ENCODE data around the gene HAND2. TPM values are rescaled to one million over a fixed set of nuclear protein-coding genes. Genes with fewer than 3 reads are reported as not detected.
A peak's percentile ranks its signal among the peaks of the same experiment; 100 is the strongest.

HAND2 gene
- not detected for total RNA-seq

DNA sequence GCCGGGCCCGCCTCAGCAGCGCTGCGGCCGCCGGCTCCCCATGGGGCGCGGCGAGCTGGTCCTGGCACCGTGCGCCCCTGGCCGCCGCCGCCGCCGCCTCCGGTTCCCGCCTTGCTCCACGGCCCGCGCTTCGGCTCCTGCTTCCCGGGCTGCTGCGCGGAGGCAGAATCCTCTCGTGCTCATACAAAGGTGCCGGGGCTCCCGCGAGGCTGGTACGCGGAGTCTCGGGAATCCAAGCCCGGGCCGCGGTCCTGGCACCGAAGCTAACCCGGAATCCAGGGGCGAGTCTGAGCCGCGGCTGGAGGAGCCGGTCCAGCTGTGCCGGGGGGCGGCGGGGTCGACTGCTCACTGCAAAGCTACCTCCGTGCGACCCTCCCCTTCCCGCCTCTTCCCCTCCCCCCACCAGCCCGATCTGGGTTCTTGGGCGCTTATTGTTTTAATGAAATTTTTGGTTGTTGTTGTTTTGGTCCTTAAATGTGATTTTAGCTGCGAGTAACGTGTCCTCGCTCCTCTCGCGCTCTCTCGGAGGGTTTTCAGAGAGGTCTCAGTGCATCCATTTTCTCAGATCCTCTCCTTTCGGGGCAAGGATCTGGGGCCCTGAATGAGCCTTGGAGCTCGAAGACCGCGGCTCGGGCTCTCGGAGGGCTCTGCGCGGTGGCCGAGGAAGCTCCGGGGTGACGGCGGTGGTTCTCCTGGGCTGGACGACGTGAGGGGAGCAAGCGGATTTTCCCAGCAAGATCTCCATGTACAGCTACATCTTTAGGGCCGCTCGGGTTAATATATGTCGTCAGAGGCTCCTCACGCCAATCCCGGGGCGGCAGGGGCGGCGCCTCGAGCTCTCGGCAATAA is at the start of gene HAND2:
TSS of gene HAND2 (minus strand) at position 753 of the 849 bp plus-strand sequence. CDS start 940 bp downstream, outside the sequence.
- peak within 1 kb of the TSS; percentile 88 to 89 for H3K4me3 Mint-ChIP-seq

DNA sequence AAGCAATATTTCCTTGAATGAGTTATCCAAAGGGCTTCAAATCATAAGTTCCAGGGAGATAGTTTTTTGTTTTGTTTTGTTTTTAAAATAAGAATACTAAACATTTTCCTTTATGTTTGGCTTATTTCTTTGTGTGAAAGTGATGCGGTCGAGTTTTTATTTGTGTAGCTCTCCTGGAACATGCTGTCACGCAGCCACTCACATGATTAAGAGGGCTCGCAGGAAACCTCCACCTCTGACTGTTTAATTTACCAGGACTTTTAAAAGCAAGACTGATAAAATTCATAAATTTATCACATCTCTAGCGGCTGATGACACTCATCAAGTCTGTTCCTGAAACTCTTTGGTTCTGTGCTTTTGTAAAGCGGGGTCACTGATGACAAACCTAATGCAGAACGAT is 48.9 kb upstream of the HAND2 start:
- Mint-ChIP-seq H3K36me3 (ENCODE audit: insufficient read depth in 2 of 2) (no peaks in the 10 kb centered on the region), H3K27ac (no peak overlapping the region), H3K4me1 (ENCODE audit: low read depth) (no peaks in the 10 kb centered on the region)

More for the DNA sequence above, at the start of gene HAND2:
- no peak for ATAC-seq (replicated peaks in 1 of 2)
- Mint-ChIP-seq H3K27ac (peak within 1 kb of the TSS; percentile 86), H3K9me3 (no peaks in the 10 kb centered on the region), H3K4me1 (ENCODE audit: low read depth) (peaks cover 39% of the 10 kb centered on the region), H3K36me3 (ENCODE audit: insufficient read depth in 2 of 2) (peaks cover 7 to 8% of the 10 kb centered on the region in 2 donors), H3K27me3 (ENCODE audit: low read depth) (peaks cover 94% of the 10 kb centered on the region)
- DNase-seq: no peak

DNA sequence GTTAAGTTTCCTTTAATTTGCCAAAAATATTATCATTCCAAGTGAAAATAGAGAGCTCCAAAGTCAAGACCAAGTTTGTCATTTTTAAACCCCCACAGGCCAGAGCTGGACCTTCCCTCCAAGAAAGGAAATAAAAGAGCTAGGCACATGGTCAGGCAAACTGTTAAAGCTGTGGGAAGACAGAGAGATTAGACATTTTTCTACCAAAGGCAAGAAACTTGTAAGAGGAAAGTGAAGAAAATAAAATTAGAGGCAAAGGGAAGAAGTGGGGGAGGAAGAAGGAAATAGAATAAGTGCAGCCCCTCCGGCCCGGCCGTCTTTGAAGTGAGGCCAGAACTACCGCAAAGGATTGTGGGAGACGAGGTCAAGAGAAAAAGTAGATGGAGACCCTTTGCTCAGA is 47.9 kb upstream of the HAND2 start:
- H3K27me3 Mint-ChIP-seq (ENCODE audit: low read depth): peaks cover 37% of the 10 kb centered on the region
- no peak overlapping the region for H3K27ac Mint-ChIP-seq
- no peaks in the 10 kb centered on the region for H3K36me3 Mint-ChIP-seq (ENCODE audit: insufficient read depth in 2 of 2)
- no peak for DNase-seq
- no peaks in the 10 kb centered on the region for H3K4me1 Mint-ChIP-seq (ENCODE audit: low read depth)
- H3K9me3 Mint-ChIP-seq: no peaks in the 10 kb centered on the region
- H3K4me3 Mint-ChIP-seq: no peak overlapping the region
- ATAC-seq (replicated peaks in 1 of 2): no peak

More for the DNA sequence above, 48.9 kb upstream of the HAND2 start:
- H3K9me3 Mint-ChIP-seq: no peaks in the 10 kb centered on the region
- ATAC-seq (replicated peaks in 1 of 2) (no peak), DNase-seq (no peak)
- H3K27me3 Mint-ChIP-seq (ENCODE audit: low read depth): peaks cover 31% of the 10 kb centered on the region
- no peak overlapping the region for H3K4me3 Mint-ChIP-seq

DNA sequence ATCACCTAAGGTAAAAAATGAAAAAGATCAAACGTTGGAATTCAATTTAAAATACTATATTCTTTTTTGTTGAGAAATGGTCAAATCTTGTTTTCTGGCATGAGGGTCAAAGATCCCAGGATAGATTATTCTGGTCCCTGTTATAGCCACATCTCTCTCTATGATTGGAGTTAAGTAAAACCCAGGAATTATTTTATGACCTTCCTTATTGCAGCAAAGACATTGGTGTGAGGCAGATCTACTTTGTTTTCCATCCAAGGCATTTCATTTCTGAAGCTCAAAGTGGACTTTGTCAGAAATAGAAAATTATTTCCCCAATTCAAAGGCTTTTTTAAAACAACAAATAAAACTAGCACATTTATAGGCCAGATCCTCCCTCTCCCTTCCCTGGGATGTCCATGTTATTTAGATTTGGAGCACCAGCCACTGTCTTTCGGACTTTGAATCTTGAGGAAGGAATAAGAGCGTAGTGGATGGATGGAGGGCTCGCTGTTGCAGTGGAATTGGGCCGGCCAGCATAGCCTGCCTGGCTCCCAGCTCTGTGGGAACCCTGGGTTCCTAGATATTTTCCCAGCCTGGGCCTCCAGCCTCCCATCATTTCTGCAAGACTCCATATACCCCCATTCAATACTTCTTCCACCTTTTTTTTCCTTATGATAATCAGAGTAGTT is 45.6 kb upstream of the HAND2 start:
- H3K27ac Mint-ChIP-seq: no peak overlapping the region
- no peaks in the 10 kb centered on the region for H3K4me1 Mint-ChIP-seq (ENCODE audit: low read depth)
- DNase-seq (no peak), ATAC-seq (replicated peaks in 1 of 2) (no peak)
- H3K36me3 Mint-ChIP-seq (ENCODE audit: insufficient read depth in 2 of 2): no peaks in the 10 kb centered on the region
- H3K27me3 Mint-ChIP-seq (ENCODE audit: low read depth): peaks cover 45% of the 10 kb centered on the region
- no peaks in the 10 kb centered on the region for H3K9me3 Mint-ChIP-seq
- H3K4me3 Mint-ChIP-seq: no peak overlapping the region

DNA sequence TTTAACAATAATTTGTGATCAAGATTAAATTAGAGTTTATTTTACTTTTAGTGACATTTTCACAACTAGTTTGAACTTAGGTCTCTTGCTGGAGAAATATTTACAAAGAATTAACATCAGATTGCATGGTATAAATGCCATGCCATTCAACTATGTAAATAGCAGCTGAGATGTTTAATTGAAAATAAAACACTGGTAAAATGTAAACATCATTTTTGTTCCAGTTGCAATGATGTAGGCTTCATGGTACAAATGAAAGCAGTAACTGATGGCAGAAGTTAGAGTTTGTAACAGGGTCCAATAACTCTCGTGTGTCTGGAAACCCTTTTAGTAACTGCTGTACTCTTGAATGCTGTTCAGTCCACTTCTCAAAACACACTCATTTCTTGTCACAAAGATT is 43.7 kb upstream of the HAND2 start:
- H3K36me3 Mint-ChIP-seq (ENCODE audit: insufficient read depth in 2 of 2): no peaks in the 10 kb centered on the region
- no peak for ATAC-seq (replicated peaks in 1 of 2)
- no peak overlapping the region for H3K27ac Mint-ChIP-seq
- H3K4me1 Mint-ChIP-seq (ENCODE audit: low read depth): no peaks in the 10 kb centered on the region
- no peak overlapping the region for H3K4me3 Mint-ChIP-seq
- peaks cover 42% of the 10 kb centered on the region for H3K27me3 Mint-ChIP-seq (ENCODE audit: low read depth)
- no peaks in the 10 kb centered on the region for H3K9me3 Mint-ChIP-seq
- no peak for DNase-seq

DNA sequence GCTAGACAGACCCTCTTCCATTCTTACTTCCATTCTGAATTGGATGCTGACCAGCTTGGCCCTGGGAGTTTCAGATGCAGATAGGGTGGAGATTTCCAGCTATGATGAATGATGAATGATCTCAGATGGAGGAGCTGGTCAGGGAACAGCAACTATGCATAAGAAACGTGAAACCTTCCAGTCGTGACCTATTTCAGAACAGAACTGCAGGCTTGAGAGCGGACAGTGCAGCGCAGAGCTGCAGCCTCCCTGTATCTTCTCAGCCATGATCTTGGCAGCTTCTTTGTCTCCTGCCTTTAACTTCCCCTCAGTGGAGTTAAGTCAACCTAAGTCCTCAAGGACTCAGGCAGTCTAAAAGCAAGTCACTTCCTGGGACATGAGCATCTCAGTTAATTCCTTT is 43.3 kb upstream of the HAND2 start:
- DNase-seq (no peak), ATAC-seq (replicated peaks in 1 of 2) (no peak)
- Mint-ChIP-seq H3K4me3 (no peak overlapping the region), H3K27ac (no peak overlapping the region), H3K27me3 (ENCODE audit: low read depth) (peaks cover 40% of the 10 kb centered on the region), H3K9me3 (no peaks in the 10 kb centered on the region), H3K36me3 (ENCODE audit: insufficient read depth in 2 of 2) (no peaks in the 10 kb centered on the region), H3K4me1 (ENCODE audit: low read depth) (no peaks in the 10 kb centered on the region)

DNA sequence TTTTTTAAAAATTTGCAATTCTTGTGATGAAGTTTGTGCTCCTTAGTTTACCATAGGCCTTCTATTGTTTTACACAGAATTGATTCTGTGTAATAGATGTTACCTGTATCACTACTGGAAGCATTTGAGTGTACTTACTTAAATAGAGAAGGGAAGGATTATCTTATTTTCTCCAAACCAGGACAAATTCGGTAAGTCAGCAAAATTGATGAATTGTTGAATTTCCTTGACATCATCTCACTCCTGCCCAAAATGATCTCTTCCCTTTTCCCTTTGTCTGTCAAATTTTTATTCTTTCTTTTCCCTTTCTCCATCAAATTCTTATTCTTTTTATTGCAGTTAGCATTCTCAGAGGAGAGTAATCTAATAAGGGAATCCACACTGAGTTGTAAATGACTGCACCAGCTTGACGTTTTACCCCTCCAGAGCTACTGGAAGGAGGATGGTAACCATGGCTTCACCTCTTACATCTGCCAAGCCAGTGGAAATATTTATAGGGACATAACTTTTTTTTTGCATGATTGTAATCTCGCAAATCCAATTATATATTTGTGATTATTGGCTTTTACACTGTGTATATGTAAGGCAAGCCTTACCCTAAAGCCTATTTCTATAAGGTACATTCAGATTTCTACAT is 42.6 kb upstream of the HAND2 start:
- ATAC-seq (replicated peaks in 1 of 2) (no peak), DNase-seq (no peak)
- Mint-ChIP-seq H3K9me3 (no peaks in the 10 kb centered on the region), H3K27me3 (ENCODE audit: low read depth) (peaks cover 34% of the 10 kb centered on the region), H3K36me3 (ENCODE audit: insufficient read depth in 2 of 2) (no peaks in the 10 kb centered on the region), H3K27ac (no peak overlapping the region), H3K4me3 (no peak overlapping the region), H3K4me1 (ENCODE audit: low read depth) (no peaks in the 10 kb centered on the region)

DNA sequence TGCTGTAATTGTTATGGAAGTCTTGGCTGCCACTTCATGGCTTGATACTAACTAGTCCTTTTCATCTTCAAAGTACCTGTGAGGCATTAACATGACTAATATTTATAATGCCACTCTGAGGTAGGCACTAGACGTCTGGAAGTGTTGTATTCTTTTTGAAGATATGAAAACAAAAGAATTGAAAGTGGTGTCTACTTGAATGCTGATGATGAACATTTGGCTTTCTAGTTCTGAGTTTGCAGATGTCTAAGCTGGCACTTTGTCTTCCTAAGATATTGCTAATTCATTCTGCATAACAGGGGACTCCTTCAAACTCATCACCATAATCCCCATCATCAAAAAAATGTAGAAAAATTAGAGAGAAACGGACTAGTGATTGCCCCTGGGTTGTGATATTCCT is 41.6 kb upstream of the HAND2 start:
- Mint-ChIP-seq H3K9me3 (no peaks in the 10 kb centered on the region), H3K4me3 (no peak overlapping the region), H3K4me1 (ENCODE audit: low read depth) (no peaks in the 10 kb centered on the region), H3K36me3 (ENCODE audit: insufficient read depth in 2 of 2) (no peaks in the 10 kb centered on the region), H3K27me3 (ENCODE audit: low read depth) (peaks cover 33% of the 10 kb centered on the region), H3K27ac (no peak overlapping the region)
- DNase-seq (no peak), ATAC-seq (replicated peaks in 1 of 2) (no peak)

DNA sequence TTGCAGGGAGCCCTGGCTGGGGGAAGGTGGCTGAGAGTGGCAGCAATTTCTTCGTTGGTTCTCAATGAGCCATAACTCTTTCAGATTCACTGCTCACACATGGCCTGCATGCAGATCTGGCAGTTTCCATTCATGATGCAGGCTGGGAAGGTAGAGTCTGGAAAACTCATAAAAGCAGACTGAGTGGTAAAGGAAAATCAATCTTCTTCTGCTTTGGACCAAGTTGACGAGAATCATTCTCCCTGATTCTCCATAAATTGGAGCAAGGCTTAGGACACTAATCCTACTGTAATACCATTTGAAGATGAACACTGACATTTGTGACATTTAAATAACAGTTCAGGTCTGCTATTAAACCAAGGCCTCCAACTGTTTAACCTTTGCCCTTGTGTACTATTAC is 35.3 kb upstream of the HAND2 start:
- H3K36me3 Mint-ChIP-seq (ENCODE audit: insufficient read depth in 2 of 2): no peaks in the 10 kb centered on the region
- ATAC-seq (replicated peaks in 1 of 2): no peak

DNA sequence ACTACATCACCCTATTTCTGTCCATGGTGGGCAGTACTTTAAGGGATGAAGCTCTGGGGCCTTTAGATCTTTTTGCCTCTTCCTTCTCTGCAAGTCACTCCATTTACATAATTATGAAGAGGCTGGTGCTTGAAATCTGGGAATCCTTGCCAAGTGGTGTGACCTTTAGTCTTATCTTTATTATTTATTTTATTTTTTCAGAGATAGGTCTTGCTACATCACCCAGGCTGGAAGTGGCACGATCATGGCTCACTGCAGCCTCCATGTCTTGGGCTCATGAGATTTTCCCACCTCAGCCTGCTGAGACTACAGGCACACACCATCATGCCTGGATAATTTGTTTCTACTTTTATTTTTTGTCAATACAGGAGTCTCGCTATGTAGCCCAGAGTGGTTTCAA is 34.4 kb upstream of the HAND2 start:
- Mint-ChIP-seq H3K4me3 (no peak overlapping the region), H3K9me3 (no peaks in the 10 kb centered on the region), H3K36me3 (ENCODE audit: insufficient read depth in 2 of 2) (no peaks in the 10 kb centered on the region), H3K27me3 (ENCODE audit: low read depth) (peaks cover 19% of the 10 kb centered on the region), H3K27ac (no peak overlapping the region), H3K4me1 (ENCODE audit: low read depth) (no peaks in the 10 kb centered on the region)
- DNase-seq (no peak), ATAC-seq (replicated peaks in 1 of 2) (no peak)

More for the DNA sequence above, 35.3 kb upstream of the HAND2 start:
- Mint-ChIP-seq H3K4me1 (ENCODE audit: low read depth) (no peaks in the 10 kb centered on the region), H3K27ac (no peak overlapping the region), H3K9me3 (no peaks in the 10 kb centered on the region), H3K4me3 (no peak overlapping the region), H3K27me3 (ENCODE audit: low read depth) (peaks cover 16% of the 10 kb centered on the region)
- DNase-seq: no peak

DNA sequence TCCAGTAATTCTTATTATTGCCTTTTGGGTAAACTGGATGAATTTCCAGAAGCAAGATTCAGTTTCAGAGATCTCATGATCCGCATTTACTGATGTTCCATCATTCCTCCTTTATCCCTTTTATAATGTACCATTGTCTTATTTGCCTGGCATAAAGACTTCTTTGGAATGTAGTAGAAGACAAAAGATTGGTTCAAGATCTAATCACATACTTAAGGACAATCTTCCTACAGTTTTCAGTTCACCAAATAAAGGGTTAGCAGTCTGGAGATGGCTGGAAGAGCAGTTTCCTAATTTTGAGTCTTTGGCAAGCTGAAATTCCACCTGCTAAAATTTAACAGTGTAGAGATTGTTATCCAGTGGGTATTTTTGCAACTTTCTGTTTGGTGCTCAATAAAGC is 30.9 kb upstream of the HAND2 start:
- Mint-ChIP-seq H3K27ac (no peak overlapping the region), H3K36me3 (ENCODE audit: insufficient read depth in 2 of 2) (no peaks in the 10 kb centered on the region), H3K9me3 (no peaks in the 10 kb centered on the region), H3K4me3 (no peak overlapping the region), H3K27me3 (ENCODE audit: low read depth) (peaks cover 32% of the 10 kb centered on the region), H3K4me1 (ENCODE audit: low read depth) (no peaks in the 10 kb centered on the region)
- DNase-seq: no peak
- no peak for ATAC-seq (replicated peaks in 1 of 2)

DNA sequence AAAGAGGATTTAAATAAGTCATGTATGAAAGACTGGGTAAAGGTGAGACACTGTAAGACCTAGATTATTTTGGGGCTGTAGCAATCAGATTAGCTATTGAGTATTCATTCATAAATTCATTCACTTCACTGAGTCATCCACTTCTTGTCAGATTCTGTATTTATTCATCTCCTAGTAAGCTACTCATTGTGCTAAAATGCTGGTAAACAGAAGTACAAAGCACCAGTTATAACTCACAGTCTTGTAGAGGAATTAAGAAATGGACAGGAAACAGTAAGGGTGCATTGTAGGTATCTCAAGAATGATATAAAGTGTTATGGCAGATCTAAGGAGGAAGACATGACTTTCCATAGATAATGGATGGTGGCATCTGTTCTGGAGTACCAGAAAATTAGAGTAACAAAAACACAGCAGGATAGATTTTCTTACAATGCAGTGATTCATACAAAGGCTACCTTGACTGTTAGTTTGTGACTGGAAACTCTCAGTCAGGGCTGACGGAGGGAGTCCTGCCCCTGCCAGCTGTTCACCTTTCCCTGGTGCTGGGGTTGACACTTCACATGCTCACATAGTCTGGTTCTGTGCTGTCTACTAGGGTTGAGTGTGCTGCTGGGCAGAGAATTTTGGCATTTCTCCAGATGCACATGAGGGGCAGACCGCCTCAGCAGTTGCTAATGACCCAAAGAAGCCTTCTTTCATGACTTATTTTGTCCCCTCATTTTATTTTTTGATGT is 26.5 kb upstream of the HAND2 start:
- Mint-ChIP-seq H3K36me3 (ENCODE audit: insufficient read depth in 2 of 2) (no peaks in the 10 kb centered on the region), H3K27me3 (ENCODE audit: low read depth) (peaks cover 35% of the 10 kb centered on the region), H3K4me1 (ENCODE audit: low read depth) (no peaks in the 10 kb centered on the region), H3K27ac (no peak overlapping the region), H3K4me3 (no peak overlapping the region), H3K9me3 (no peaks in the 10 kb centered on the region)
- DNase-seq (no peak), ATAC-seq (replicated peaks in 1 of 2) (no peak)

DNA sequence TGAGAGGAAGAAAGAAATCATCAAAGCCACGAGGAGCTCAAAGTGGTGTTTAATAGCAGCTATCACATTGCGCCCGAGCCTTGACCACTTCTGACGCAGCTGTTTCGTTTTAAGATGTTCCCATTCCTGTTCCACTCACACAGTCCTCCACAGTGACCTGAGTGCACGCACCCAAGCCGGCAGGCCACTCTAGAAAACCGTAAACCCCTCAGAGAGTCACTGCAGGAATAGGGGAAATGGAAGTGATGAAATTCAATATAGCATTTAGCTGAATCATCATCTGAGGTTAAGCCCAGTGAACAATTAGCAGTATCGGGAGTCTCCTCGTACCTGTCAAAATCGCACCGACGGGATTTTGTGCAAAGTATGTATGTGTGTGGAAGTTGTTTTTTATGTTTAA is 17.9 kb upstream of the HAND2 start:
- Mint-ChIP-seq H3K4me1 (ENCODE audit: low read depth) (no peaks in the 10 kb centered on the region), H3K9me3 (no peaks in the 10 kb centered on the region), H3K4me3 (no peak overlapping the region), H3K27ac (no peak overlapping the region), H3K36me3 (ENCODE audit: insufficient read depth in 2 of 2) (no peaks in the 10 kb centered on the region), H3K27me3 (ENCODE audit: low read depth) (peaks cover 54% of the 10 kb centered on the region)
- DNase-seq: no peak
- no peak for ATAC-seq (replicated peaks in 1 of 2)
